Heart left ventricle (tissue), 16 donors: ENCODE results near the gene MAP1LC3A. TPM values are rescaled to one million over a fixed set of nuclear protein-coding genes. Genes with fewer than 3 reads are reported as not detected.

Experiments
- ATAC-seq, 4 donors: fragments of 200-7000 bp; cut with Tn5 transposase; one replicate each; pipeline ENCODE4 v1.9.1; 2020 to 2022; ENCODE audit warnings: moderate library complexity in 4 of 4, mild to moderate bottlenecking in 3 of 4, moderate number of reproducible peaks in 1 of 4
- DNase-seq, 5 donors: peaks; one replicate each; pipeline ENCODE4 v3.0.0-alpha.2; 2020
- H3K27ac ChIP-seq, 12 donors: fragments of 200-600 bp; sonication (generic) in 4 of 12; one replicate each; pipeline versions ENCODE4 v1.5.0 to v1.8.0; 2016 to 2022; ENCODE audit warnings: mild to moderate bottlenecking in 2 of 12
- H3K27me3 ChIP-seq, 9 donors: fragments of 200-600 bp; sonication (generic) in 2 of 9; one replicate each; pipeline versions ENCODE4 v1.5.1 to v1.8.0; 2016 to 2022; ENCODE audit warnings: mild to moderate bottlenecking in 3 of 9
- H3K36me3 ChIP-seq, 9 donors: fragments of 200-600 bp; sonication (generic) in 2 of 9; one replicate each; pipeline versions ENCODE4 v1.5.0 to v1.8.0; 2018 to 2022; ENCODE audit warnings: mild to moderate bottlenecking in 2 of 9
- H3K4me1 ChIP-seq, 12 donors: fragments of 200-600 bp; sonication (generic) in 4 of 12; one replicate each; pipeline versions ENCODE4 v1.5.0 to v1.8.0; 2016 to 2022; ENCODE audit warnings: mild to moderate bottlenecking in 3 of 12
- H3K4me3 ChIP-seq, 12 donors: fragments of 200-600 bp; sonication (generic) in 4 of 12; one replicate each; pipeline versions ENCODE4 v1.5.0 to v1.8.0; 2017 to 2022; ENCODE audit warnings: mild to moderate bottlenecking in 9 of 12, moderate library complexity in 4 of 12
- H3K9me3 ChIP-seq, 12 donors: fragments of 200-600 bp; sonication (generic) in 4 of 12; one replicate each; pipeline versions ENCODE4 v1.5.0 to v1.8.0; 2016 to 2022; ENCODE audit warnings: mild to moderate bottlenecking in 1 of 12
- POLR2A ChIP-seq, 2 donors: fragments of 450-650 bp; IDR thresholded peaks; one replicate each; pipeline ENCODE4 v1.6.1; 2017; ENCODE audit warnings: antibody characterized with exemption in 2 of 2, mild to moderate bottlenecking in 2 of 2, moderate library complexity in 2 of 2
- WGBS, 4 donors: extraction: QIAGEN DNeasy Blood & Tissue Kit in 2 of 4; methylation state at CpG; one replicate each; pipeline versions ENCODE4 v1.1.5 to v1.1.7; 2013 to 2018; 5-methylcytosine and 5-hydroxymethylcytosine counted together
- intact Hi-C, 10 donors: fragments of 100-400 bp; cut with DNase I; formaldehyde crosslinking; loops; one replicate each; pipeline versions ENCODE4 v1.11.1 to v1.14.2; 2022
- polyA plus RNA-seq, 2 donors: library from polyadenylated mRNA; stranded (reverse); fragments of 200-250 nt; gene quantifications; one replicate each; pipeline ENCODE4 v1.2.3, GENCODE V29; 2013
- total RNA-seq, 9 donors: library from RNA; depleted of rRNA in 2 of 9; stranded (reverse); fragments of >200 nt in 2 of 9; fragmentation: NEBNext Ultra II Directional in 3 of 9; extraction: Animal tissue kit (Norgen Biotek cat#: 25700) in 3 of 9; gene quantifications; one replicate each; pipeline versions ENCODE4 v1.1.0 to v1.2.4, GENCODE V29; 2016 to 2023
- TF ChIP-seq, protein P1 (sequence below), 12 donors: fragments of 200-600 bp; sonication (generic) in 4 of 12; IDR thresholded peaks; one replicate each; pipeline versions ENCODE4 v1.5.0 to v1.8.0; 2018 to 2022; ENCODE audit warnings: antibody characterized with exemption in 12 of 12, mild to moderate bottlenecking in 5 of 12
- donor health status: ischemic (EF 13 %, LVEDD 7.1; RV severe dilation, severe dysfunction).
- donor health status: healthy with polysubstance abuse.
- donor health status: DM: no; HTN: yes; CAD: no.
- donor health status: DM: no; HTN: no; CAD: no.
- donor health status: ischemic (EF 25% LVEDD 6.9; RV normal size, moderate dysfunction).
- donor health status: ischemic (EF 25% LVEDD 5.7; RV mildly dilated, moderate dysfunction).
- donor health status: healthy.
- donor health status: DM: yes; HTN: yes; CAD: no.
- donor health status: ischemic (EF 35%, LVEDD 5.7; RV mildly dilated, moderate dysfunction).
- donor health status: nonischemic (EF 11% LVEDD 7.7; RV severe dilation, severe dysfunction).
- donor health status: DM: yes; HTN: yes; CAD: no.
- donor health status: PGD.
- donor health status: ischemic (EF 29% LVEDD 5.4; RV normal size, mild dysfunction).
- donor health status: nonischemic (EF 23%, LVEDD 6.1; RV moderate dilation, normal function).

The MAP1LC3A gene
- total and polyA plus RNA-seq, 11 donors: 42.8 to 212 (median 88.6) TPM

DNA sequence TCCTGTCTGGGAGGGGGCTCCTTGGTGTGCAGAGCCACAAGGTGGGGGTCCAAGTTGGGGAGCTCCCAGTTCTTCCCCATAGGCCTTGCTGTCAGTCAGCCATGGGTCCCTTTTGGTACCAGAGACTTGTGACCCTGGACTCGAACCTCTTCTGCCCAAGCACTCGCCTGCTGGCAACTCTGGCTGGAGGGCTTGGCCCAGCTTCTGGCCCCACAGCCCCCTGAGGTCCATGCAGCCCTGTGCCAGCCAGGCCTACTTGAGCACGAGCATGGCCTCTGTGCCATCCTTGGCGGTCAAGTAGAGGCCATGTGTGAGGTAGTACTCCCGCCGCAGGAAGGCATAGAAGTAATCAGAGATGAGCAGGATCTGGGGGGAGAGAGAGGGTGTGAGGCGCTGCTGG is 2.1 kb downstream of the MAP1LC3A start:
- TF ChIP-seq, protein P1, sequence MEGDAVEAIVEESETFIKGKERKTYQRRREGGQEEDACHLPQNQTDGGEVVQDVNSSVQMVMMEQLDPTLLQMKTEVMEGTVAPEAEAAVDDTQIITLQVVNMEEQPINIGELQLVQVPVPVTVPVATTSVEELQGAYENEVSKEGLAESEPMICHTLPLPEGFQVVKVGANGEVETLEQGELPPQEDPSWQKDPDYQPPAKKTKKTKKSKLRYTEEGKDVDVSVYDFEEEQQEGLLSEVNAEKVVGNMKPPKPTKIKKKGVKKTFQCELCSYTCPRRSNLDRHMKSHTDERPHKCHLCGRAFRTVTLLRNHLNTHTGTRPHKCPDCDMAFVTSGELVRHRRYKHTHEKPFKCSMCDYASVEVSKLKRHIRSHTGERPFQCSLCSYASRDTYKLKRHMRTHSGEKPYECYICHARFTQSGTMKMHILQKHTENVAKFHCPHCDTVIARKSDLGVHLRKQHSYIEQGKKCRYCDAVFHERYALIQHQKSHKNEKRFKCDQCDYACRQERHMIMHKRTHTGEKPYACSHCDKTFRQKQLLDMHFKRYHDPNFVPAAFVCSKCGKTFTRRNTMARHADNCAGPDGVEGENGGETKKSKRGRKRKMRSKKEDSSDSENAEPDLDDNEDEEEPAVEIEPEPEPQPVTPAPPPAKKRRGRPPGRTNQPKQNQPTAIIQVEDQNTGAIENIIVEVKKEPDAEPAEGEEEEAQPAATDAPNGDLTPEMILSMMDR (IDR thresholded peaks at IDR 0.05): no peak
- TF ChIP-seq POLR2A (IDR thresholded peaks at IDR 0.05): no peak
- ATAC-seq: no peak
- peaks cover 0 to 6% (median 0%) of the 10 kb centered on the region in 9 donors for H3K36me3 ChIP-seq
- whole genome bisulfite sequencing, 4 donors: 95 to 96% (median 96%) methylated on average over 7 of the region's 7 CpGs
- DNase-seq: no peak
- no peaks in the 10 kb centered on the region for H3K27me3 ChIP-seq
- no peak overlapping the region for H3K4me3 ChIP-seq
- intact Hi-C loops: loop anchor here in 1 of 10 donors (10.0 kb wide), 1 partner anchor 144 kb away; the partner anchor contains the start of gene TP53INP2
- H3K27ac ChIP-seq: peak overlapping the region in 1 of 12 donors; percentile 97
- H3K4me1 ChIP-seq: peaks cover 0 to 31% (median 9%) of the 10 kb centered on the region in 12 donors
- no peaks in the 10 kb centered on the region for H3K9me3 ChIP-seq

GRCh38 chr20:34561661-34562060 is 3.1 kb downstream of the MAP1LC3A start:
- peak overlapping the region in 1 of 12 donors; percentile 31 for H3K27ac ChIP-seq

DNA sequence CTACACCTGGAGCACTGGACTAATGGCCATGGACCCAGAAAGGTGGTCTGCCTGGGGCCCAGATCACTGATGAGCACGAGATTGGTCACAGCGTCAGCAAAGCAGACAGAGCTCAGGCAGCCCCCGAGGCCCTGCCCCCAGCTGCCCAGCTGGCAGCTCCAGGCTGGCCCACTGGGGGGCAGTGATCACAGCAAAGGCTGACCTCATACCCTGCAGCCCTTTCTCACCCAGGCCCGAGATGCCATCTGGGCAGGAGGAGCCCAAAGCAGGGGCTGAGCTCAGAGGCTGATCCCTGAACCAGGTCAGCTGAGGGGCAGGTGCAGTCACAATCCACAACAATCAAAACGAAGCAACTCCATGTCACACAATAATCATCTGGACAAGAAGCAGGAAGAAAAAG is 4.1 kb downstream of the MAP1LC3A start:
- H3K27ac ChIP-seq: no peak overlapping the region
- DNase-seq (no peak), ATAC-seq (no peak)
- H3K4me1 ChIP-seq: peaks cover 0 to 29% (median 5%) of the 10 kb centered on the region in 12 donors
- H3K4me3 ChIP-seq: no peak overlapping the region
- TF ChIP-seq POLR2A (IDR thresholded peaks at IDR 0.05): no peak
- TF ChIP-seq, protein P1 (IDR thresholded peaks at IDR 0.05): peak in 10 of 12 donors; percentile 17 to 50 (median 30)
- 40 to 63% (median 58%) methylated on average over 3 to 5 of the region's 5 CpGs for WGBS, 4 donors
- no peaks in the 10 kb centered on the region for H3K9me3 ChIP-seq
- intact Hi-C loops: loop anchor here in 1 of 10 donors (10.0 kb wide), 1 partner anchor 142 kb away; the partner anchor contains the start of gene TP53INP2
- H3K27me3 ChIP-seq: no peaks in the 10 kb centered on the region
- peaks cover 0 to 12% (median 4%) of the 10 kb centered on the region in 9 donors for H3K36me3 ChIP-seq

More at GRCh38 chr20:34561661-34562060, 3.1 kb downstream of the MAP1LC3A start:
- Histone ChIP-seq H3K9me3 (no peaks in the 10 kb centered on the region), H3K36me3 (peaks cover 0 to 6% (median under 1%) of the 10 kb centered on the region in 9 donors), H3K27me3 (no peaks in the 10 kb centered on the region), H3K4me1 (peaks cover 0 to 31% (median 9%) of the 10 kb centered on the region in 12 donors), H3K4me3 (no peak overlapping the region)
- ATAC-seq (no peak), DNase-seq (no peak)
- 66 to 71% (median 69%) methylated on average over 10 of the region's 10 CpGs for WGBS, 4 donors
- intact Hi-C loops: loop anchor here in 1 of 10 donors (10.0 kb wide), 1 partner anchor 143 kb away; the partner anchor contains the start of gene TP53INP2
- no peak for TF ChIP-seq POLR2A (IDR thresholded peaks at IDR 0.05)
- TF ChIP-seq, protein P1 (IDR thresholded peaks at IDR 0.05): no peak

- 59 to 77% (median 67%) methylated on average over 4 to 7 of the region's 7 CpGs for WGBS, 4 donors
- H3K27me3 ChIP-seq: no peaks in the 10 kb centered on the region
- H3K4me1 ChIP-seq: peaks cover 0 to 11% (median 0%) of the 10 kb centered on the region in 12 donors
- H3K9me3 ChIP-seq: no peaks in the 10 kb centered on the region
- peak overlapping the region in 2 of 12 donors; percentile 2 to 28 for H3K27ac ChIP-seq
- ATAC-seq: peak; percentile 35 to 64 (median 44)
- intact Hi-C loops: loop anchor here in 1 of 10 donors (10.0 kb wide), 1 partner anchor 140 kb away; the partner anchor contains the start of gene TP53INP2
- no peak for TF ChIP-seq POLR2A (IDR thresholded peaks at IDR 0.05)
- TF ChIP-seq, protein P1 (IDR thresholded peaks at IDR 0.05): no peak
- no peak overlapping the region for H3K4me3 ChIP-seq
- peaks cover 0 to 21% (median 7%) of the 10 kb centered on the region in 9 donors for H3K36me3 ChIP-seq
- peak in 1 of 5 donors; percentile 54 for DNase-seq
Observed at GRCh38 chr20:34564833-34565232, 6.3 kb downstream of the MAP1LC3A start.
